UCSD-AML1 (cell line): Measurements from ENCODE around the gene CRLF1.
"Not testable (repeated sequence)": the region's sequence is repeated elsewhere in the genome, so short reads cannot be mapped to it uniquely, and the experiment has no call there.

Source experiments
- DNase-seq: peaks from one replicate; lab custom pipeline; 2025; ENCODE audit not compliant: unreplicated experiment; lab: John Stamatoyannopoulos, UW

CRLF1 gene

DNA sequence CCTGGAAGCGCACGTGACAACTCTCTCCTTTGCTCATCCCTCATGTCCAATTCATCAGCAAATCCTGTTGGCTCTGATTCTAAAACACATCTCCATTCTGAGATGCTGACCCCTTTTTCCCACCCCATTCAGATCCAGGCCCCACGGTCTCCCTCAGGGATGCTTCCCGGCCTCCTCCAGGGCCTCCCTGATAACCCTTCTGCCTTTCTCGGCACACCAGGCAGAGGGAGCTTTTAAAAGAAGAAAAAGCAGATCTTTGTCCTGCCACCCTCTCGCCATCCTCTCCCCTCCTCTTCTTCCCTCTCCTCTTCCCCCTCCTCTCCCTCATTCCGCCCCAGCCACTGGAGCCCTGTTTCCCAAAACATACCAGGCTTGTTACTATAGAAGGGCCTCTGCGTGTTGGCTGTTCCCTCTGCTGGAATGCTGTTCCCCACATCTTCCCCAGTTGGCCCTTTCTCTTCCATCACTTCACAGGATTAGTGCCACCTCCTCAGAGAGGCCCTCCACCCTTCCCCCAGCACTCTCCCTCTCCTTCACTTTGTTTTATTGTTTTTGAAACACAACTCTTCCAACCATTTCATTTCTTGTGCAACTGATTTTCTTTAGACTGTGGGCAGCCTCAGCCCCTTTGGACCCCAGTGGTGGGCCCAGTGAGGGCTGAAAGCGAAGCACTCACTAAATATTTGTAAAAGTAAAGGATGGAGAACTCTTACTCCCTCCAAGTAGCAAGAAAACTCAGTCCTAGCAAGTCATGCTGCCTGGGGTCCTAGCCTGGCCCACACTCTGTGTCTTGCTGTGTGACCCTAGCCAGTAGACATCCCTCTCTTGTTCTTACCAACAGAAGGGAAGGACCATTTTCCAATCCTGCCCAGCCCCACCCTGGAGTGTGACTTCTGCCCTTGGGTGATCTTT, 2.5 kb upstream of the CRLF1 start:
- DNase-seq: no peak

DNA sequence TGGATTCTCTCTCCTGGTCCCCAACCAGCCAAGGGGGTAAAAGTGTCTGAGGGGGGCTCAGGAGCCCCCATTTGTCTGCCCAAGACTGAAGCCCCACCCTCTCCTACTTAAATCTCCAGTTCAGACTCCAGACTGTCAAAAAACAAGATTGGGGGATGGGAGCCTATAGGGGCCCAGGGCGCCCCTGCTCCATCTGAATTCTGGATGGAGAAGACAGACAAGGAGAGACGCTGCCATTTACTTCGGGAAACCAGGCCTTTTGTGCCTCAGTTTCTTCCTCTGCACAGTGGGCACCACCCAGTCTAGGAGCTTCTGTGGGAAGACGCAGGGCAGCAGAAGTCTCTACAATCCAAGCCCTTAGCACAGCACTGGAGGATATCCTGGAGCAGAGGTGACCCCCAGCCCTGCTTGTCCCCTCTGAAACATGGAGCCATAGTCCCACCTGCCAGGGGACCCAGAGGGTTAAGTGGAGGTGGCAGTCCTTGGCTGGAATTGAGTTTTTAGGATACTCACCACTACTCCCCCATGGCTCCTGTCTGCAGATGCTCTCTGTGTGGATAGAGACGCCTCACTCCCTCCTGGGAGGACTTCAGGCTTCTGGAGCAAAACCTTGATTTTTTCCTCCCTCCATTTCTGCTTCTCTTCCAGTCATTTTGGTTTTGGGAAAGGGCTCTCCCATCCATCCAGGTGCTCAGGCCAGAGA, 1.7 kb upstream of the CRLF1 start:
- no peak for DNase-seq

GRCh38 chr19:18607226-18608101, 865 bp upstream of the CRLF1 start:
- no peak for DNase-seq

DNA sequence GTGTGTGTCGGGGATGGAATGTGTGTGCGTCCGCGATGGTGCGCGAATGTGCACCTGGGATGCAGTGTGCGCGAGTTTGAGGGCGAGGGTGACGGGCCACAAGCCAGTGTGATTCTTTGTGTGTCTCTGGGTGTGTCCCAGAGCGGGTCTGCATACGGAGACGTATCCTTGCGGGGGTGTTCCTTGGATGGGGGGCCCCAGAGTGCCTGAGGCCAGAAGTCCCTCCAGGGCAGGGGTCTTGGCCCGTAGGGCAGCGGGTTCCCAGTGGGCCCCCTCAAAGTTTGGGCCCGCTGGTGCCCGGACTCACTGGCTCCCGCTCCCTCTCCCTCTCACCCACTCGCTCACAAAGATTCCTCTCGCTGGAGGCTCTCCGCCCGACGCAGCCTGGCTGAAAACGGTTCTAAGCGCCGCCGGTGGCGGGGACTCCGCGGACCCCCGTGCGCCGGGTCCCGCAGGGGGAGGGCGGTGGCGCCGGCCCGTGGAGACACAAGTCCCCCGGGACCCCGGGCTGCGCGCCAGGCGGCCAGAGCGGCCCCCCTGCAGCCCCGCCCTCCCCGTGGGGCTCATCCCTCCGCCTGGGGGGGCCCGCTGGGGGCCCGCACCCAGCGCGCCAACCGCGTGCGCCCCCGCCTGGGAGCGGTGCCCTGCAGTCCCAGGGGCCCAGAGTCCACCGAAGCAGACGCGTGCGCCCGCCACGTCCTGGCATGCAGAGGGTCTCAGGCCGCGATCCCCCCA, 886 bp downstream of the CRLF1 start:
- no peak for DNase-seq

GRCh38 chr19:18605196-18605545, 1.4 kb downstream of the CRLF1 start:
- no peak for DNase-seq

DNA sequence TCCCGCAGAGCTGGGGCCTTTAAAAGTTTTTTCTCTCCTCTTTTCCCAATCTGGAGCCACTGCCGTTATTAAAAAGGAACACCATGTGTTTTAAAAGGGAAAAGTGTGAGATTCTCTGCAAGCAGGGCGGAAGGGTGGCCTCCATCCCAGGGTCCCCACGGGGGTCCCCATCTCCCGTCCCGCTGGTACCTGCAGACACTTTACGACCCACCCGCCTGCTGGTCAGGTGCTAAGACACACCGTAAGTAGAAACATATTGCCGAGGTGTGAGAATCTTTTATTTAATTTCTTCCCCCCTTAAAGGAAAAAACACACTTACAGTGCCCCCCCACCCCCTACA, 1.8 kb downstream of the CRLF1 start:
- no peak for DNase-seq

- no peak for DNase-seq
Observed at GRCh38 chr19:18603958-18604819, 2.4 kb downstream of the CRLF1 start.

DNA sequence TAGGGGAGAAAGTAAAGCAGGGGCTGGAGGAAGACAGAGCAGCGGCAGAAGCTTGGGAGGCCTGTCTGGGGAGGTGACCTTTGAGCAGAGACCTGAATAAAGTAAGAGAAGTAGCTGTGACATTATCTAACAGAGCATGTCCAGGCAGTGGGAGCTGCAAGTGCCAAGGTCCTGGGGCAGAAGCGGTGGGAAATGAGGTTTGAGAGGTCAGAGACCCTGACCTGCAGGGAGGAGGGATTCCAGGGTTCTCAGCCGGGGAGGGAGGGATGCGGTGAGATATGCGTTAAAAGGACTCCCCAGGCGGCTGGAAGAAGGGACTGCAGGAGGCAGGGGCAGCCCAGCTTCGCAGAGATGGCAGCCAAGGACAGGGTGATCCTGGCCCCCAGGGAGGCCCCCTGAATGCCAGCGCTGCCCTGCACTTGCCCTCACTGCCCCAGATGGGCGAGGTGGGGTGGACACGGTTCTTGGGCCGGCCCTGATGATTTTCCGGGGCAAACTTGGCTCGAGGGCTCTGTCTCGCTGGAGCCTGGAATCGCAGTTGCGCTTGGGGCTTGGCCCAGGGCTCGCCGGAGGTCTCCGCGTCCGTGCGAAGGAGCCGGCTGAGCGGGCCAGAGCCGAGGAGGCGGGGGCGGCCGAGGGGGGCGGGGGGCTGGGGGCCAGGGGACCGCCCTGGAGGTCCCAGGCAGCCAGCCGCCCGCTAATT, 3.2 kb downstream of the CRLF1 start:
- no peak for DNase-seq

- no peak for DNase-seq
Observed at GRCh38 chr19:18601875-18602274, 4.7 kb downstream of the CRLF1 start.

DNA sequence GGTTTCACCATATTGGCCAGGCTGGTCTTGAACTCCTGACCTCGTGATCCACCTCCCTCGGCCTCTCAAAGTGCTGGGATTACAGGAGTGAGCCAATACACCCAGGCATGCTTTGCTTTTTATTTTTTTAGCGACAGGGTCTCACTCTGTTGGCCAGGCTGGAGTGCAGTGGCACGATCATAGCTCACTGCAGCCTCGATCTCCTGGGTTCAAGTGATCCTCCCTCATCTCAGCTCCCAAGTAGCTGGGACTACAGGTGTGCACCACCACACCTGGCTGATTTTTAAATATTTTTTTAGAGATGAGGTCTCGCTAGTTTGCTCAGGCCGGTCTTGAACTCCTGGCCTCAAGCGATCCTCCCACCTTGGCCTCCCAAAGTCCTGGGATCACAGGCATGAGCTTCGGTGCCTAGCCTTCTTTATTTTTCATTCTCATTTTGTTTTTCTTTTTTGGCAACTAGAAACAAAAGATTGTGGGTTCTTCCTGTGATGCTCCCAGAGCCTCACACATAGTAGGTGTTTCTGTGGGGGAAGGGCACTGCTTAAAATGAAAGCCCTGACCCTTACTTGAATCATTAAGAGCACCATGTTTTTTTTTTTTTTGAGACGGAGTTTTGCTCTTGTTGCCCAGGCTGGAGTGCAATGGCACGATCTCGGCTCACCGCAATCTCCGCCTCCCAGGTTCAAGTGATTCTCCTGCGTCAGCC, 5.8 kb downstream of the CRLF1 start:
- DNase-seq: not testable (repeated sequence)

DNA sequence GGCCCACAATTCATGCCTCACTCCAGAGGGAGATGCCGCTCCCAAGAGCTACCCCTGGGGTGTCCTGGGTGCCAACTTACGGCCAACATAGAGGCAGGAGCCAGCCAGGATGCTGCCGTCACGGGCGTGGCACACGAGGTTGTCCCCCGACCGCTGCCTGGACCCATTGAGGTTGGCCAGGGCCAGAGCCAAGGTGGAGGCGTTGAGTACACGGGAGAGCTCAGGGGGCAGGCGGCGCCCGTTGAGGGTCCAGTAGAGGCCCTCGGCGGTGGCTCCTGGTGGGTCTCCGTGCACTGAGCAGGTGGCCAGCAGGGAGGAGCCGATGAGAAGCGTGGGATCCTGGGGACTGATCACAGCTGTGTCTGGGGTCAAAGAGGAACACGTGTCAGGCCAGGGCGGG, 7.1 kb downstream of the CRLF1 start:
- no peak for DNase-seq

GRCh38 chr19:18597809-18598660, 8.6 kb downstream of the CRLF1 start:
- no peak for DNase-seq

DNA sequence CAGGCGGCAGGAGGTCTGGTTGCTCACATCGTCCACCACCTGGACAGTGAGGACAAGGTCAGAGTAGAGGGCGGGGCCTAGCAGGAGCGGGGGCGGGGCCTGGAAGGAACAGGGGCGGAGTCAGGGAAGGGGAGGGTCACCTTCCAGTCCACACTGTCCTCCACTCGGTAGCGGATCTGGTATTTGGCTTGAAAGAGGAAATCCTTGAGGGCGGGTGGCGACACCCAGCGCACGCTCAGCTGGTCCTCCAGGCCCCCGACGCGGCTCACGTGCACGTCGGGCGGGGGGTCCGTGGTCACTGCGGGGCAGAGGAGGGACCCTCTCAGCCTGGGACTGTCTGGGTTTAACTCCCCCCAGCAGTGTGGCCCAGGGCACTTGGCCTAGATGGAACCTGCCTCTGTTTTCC, 9.8 kb downstream of the CRLF1 start:
- DNase-seq: peak; percentile 56

DNA sequence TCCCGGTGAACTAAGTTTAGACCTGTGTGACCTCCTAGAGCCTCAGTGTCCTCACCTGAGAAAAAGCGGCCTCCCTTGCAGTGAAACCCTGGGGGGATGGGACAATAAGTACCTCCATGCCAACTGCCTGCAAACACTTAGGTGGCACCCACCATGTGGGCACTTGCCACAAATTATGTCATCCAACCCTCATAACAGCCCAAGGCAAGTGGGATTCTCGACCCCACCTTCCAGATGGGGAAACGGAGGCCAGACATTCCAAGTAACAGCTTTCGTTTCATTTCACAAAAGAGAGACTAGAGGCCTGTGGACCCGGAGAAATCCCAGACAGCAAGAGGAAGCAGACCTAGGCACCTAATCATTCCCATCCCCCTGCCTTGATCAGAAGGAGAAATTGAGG, 11.1 kb downstream of the CRLF1 start:
- no peak for DNase-seq

DNA sequence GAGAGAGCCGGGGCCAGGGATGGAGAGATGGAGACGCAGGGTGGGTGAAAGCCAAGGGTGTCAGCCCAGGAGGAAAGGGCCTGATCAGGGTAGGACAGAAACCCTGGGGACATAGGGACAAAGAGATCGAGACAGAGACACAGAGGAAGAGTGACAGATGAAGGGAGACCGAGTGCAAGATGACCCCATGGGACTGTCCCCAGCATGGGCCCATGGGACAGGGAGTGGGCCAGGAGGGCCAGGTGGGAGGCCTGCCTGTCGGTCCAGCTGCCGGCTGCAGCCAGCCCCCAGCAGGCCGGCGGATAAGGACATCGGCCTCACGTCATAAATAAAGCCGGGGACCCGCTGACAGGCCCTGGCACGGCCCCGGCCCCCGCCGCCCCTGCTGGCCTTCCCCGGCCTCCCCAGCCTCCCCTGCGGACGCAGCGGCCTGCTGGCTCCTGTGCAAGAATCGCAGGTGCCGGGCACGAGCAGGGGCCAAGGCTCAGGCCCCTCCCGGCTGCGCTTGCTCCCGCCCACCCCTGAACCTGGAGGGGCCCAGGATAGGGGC, 11.7 kb downstream of the CRLF1 start:
- DNase-seq: no peak

DNA sequence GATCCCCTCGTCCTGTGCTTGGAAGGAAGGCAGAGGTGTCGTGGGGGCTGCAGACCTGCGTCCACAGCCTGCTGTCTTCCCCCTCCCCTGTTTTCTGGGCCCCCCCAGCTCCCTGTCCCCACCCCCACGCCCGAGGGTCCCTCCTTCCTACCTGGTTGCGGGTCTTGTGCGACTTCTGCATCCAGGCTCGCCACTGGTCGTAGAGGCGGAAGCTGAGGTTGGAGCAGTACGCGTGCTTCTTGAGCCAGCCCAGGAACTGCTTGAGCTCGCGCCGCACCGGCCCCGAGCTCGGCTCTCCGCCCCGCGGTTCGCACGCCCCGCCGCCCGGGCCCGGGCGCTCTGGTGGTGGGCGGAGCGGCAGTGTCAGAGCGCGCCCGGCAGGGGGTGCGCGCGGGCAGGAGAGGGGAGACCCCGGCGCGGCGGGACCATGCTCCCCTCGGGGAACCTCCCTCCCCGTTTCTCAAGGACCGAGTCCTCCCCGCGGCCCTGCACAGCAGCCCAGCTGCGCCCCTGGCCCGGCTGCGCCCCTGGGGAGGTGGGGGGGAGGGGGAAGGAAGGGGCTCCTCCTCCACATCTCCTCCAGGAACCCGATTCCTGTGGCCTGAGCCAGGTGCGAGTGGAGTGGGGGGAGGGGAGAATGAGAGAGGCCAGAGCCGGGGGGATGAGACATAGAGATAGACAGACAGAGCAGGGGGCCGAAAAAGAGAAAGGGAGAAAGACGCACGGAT, 12.3 kb downstream of the CRLF1 start:
- peak; percentile 80 for DNase-seq
